HG02885 (cell line): Measurements from ENCODE around the gene CEND1.
"Not testable (repeated sequence)": the region's sequence is repeated elsewhere in the genome, so short reads cannot be mapped to it uniquely, and the experiment has no call there.

Experiments
- ATAC-seq: cut with Tn5 transposase; IDR thresholded peaks from one replicate; pipeline ENCODE4 v1.9.1; 2021; ENCODE audit warnings: mild to moderate bottlenecking; ENCODE audit not compliant: unreplicated experiment, poor library complexity

CEND1 gene

GRCh38 chr11:742571-743201 is 47.2 kb downstream of the CEND1 start:
- no peak for ATAC-seq

- no peak for ATAC-seq
Measured at GRCh38 chr11:742156-742546, 47.7 kb downstream of the CEND1 start.

- not testable (repeated sequence) for ATAC-seq
Measured at GRCh38 chr11:737899-738298, 52.0 kb downstream of the CEND1 start.

GRCh38 chr11:737366-737765 is 52.5 kb downstream of the CEND1 start:
- no peak for ATAC-seq
